NCI-H748 treated with DMSO at 0.1 percent for 48 hours (cell line): ENCODE data around the gene TSFM.
"Not testable (repeated sequence)": the region's sequence is repeated elsewhere in the genome, so short reads cannot be mapped to it uniquely, and the experiment has no call there.

Source experiments
- DNase-seq: peaks from one replicate; lab custom pipeline; 2025; lab: John Stamatoyannopoulos, UW

The TSFM gene

DNA sequence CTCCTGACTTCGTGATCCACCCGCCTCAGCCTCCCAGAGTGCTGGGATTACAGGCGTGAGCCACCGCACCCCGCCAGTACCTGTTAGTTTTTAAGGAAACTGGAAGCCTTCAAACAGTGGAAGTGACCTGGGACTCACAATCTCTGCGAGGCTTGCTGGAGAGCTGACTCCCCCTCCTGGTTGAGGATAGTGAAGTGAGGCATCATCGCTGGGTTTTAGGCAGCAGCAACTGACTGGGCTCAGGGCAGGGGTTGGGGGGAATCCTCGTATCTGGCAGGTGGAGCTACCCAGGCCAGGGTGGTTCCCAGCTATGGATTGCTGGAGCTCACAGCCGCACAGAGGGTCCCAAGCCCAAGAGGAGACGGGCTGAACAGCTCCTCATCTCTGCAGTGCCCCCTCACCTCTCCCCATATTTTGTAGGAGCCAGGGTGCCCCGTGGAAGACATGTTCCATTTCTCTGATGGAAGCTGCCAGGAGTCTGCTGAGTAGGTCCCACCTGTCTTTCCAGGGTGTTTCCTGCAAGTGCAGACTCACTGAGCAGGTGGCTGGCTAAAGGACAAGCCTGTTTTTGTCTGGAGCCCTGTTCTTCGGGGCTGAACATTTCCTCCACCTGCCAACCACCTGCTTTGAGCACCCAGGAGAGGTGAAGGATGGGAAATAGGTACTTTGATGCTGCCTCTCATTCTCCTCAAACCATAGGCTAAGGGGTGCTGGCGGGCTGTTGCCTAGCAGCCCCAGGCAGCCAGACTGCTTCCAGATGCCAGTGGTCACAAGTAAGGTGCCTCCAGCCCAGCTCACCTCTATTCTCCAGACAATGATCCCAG is 32.8 kb downstream of the TSFM start:
- no peak for DNase-seq

DNA sequence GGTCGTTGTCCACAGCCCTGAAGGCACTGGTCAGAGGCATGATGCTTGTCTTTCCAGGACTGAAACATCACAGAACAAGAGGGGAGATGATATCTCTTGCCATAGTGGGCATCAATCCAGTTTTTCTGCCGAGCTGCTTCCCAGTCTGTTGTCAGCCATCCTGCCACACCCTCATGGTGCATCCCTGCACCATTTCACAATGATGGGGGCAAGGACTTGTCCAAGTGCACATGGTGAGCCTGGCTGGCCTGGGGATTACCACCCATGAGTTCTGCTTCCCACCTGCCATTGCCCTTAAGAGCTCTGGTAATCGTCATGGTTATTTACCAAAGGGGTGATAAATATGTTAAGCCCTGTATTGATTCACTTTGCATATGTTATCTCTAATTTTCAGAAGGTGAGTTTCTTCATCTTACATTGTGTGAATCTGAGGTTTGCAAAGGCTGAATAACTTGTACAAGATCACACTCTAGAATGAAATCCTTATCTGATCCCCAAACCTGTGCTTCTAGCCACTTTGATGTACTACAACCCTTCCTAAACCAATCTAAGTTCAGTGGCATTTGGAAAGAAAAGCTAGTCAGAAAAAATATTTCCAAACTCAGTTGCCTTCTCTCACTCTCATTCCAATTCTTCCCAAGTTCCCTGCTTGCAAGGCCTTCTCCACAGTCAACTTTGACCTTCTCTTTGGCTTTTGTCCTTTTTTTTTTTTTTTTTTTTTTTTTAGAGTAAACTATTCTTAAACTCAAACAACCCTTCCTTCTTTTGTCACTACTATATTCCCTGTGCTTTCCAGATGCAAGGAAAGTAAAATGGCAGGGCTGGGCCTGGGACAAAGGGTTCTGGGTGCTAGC is 33.6 kb downstream of the TSFM start:
- DNase-seq = no peak

DNA sequence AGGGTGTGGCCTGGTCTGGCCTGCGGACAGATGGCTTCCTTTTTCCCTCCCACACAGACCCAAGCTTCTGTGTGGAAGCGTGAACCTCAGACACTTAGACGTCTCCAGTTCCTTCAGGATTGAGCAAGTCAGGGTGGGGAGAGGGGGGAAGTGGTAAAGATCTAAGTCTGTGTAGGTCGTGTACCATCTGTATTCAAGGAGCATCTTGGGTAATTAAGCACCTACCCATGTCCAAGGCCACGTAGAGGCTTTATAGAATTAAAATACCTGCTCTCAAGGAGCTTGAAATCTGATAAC is 34.2 kb downstream of the TSFM start:
- no peak for DNase-seq

GRCh38 chr12:57817261-57817989 is 34.8 kb downstream of the TSFM start:
- DNase-seq = no peak

GRCh38 chr12:57817990-57818331 is 35.4 kb downstream of the TSFM start:
- not testable (repeated sequence) for DNase-seq

DNA sequence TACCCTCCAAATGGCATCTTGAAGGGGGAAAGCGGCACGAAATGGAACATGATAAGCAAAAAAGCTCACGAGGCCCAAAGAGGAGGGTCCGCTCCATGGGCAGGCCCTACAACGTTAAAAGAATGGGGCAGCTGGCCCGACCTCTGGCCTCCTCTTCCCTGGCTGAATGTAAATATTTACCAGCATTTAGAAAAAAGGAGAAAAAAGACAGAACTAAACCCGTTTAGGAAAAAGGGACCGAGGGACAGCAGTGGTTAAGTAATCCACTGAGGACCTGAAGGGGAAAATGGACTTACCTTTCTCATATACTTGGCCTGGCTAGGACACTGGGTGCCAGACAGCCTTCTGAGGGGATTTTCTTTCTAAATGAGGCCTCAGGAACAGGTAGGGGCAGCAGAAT is 37.5 kb downstream of the TSFM start:
- not testable (repeated sequence) for DNase-seq

DNA sequence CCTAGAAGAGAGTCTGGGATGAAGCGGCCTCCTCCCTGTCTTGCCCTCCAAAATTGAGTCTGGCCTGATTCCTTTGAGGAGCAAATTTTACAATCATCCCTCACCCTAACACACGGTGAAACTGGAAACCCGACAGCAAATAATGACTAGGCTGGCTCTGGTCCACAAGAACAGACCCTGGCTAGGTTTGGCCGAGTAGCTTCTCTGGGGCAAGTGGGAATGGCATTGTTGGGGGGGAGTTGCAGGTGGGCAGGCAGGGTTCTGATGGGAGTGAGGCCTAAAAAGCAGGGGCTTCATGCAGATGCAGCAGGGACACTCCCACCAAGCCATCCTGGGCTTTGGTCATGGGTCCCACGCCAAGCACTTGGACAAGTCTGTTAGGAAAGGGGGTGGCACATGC is 38.4 kb downstream of the TSFM start:
- not testable (repeated sequence) for DNase-seq

DNA sequence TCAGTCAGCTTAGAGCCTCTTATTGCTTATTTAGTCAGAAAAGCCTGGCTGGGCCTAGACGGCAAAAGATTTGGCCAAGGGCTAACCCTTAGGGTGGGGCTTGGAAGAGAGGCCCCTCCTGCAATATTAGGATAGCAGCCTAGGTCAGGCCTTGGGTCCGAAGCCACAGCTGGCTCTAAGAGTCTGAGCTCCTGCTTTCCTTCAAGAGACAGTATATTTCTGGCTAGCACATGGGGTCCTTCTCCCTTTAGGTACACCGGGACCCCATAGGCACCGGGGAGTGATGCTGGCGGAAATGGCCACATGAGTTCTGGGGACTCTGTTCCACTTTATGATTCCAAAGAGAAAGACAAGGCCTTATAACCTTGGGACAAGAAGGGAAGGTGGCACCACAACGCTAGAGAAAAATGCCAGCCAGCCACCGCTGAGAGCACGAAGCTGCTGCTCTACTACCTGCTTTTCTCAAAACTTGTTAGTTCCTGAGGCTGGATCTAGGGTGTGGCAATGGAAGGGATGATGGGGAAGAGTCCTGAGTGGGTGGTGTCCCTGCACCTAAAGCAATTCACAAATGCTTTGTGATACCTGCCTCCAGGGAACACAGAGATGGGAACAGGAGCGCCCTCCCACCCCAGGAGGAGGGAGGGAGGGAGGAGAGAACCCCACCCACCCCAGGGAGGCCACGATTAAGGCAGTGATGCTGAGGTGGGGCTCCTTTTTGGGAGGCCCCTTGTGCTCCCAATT is 39.1 kb downstream of the TSFM start:
- DNase-seq = no peak

DNA sequence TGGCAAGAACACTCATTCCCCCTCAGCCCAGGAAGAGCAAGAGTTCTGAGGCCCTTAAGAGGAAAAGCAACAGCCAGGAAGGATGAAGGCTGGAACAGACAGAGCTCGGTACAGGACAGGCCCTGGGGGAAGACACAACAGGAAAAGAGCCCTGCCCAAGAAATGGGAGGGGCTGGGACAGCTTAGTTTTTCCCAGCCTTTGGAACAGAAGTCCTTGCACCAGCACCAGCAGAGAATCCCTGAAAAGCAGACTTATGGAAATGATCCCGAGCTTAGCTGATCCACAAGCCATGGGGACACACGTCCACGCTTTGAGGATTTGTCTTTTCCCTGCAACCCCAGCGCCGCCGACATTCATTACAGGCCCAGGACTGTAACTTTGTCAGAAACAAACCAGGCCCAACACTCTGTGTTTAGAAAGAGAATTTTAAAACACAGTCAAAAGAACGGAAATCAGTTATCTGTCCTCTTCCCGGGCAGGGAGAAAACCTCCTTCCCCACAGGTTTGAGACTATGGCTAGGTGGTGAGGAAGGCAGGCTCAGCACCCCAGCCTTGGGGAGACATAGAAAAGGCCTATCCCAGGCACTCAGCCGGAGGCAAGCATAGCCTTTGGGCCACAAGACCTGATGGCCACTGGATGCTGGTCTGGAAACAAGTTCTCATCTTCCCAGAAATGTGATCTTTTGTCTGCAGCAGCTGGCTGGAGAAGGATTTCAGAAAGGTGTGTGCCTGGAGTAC is 40.0 kb downstream of the TSFM start:
- DNase-seq = no peak

- no peak for DNase-seq
Measured at GRCh38 chr12:57823131-57823907, 40.7 kb downstream of the TSFM start.

DNA sequence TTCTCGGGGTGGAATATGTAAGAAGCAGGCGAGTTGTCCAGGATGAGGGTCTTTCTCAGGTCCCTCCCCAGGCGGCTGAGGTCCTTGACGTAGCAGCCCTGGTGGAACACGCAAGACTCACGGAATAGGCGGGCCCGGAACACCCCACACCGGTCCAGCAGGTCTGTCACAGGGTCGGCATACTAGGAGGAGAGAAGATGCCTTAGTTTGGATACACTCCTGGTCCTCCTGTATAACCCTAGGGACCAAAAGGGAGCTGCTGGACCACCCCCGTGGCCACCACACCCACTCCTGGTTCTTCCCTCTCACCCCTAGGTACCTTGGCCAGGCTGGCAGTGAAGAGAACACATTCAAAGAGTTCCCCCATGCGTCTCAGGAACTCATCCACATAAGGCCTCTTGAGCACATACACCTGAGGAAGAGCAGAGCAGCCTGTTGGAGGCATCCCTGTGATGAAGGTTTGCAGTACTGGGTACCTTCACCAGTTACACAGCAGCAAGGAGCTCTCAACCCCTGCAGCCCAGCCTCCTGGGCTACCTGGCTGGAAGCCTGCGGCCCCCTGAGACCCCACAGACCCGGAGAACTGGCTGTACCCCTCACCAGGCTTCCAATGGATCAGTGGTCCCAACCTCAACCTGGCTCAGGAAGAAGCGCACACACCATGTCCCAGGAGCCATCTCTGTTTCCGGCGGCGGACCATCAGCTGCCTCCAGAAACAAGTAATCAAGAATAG is 41.5 kb downstream of the TSFM start:
- no peak for DNase-seq

DNA sequence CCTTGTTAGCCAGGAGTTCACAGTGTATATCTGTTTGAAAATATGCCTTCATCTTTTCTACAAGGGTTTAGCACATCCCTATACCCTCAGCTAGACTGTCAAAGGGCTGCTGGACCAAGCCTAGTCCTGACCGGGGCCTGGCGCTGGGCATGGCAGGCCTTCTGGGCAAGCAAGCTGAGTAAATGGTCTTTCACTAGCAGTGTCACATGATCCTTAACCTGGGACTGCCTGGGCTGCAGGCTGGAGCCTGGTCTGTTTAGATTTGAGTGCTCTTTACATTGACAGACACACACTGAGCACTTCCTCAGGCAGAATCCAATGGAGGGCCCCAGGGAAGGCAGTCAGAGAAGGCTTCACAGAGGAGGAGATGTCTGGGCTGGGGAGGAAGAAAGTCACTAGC is 42.9 kb downstream of the TSFM start:
- DNase-seq = no peak

GRCh38 chr12:57826400-57826799 is 43.8 kb downstream of the TSFM start:
- no peak for DNase-seq

DNA sequence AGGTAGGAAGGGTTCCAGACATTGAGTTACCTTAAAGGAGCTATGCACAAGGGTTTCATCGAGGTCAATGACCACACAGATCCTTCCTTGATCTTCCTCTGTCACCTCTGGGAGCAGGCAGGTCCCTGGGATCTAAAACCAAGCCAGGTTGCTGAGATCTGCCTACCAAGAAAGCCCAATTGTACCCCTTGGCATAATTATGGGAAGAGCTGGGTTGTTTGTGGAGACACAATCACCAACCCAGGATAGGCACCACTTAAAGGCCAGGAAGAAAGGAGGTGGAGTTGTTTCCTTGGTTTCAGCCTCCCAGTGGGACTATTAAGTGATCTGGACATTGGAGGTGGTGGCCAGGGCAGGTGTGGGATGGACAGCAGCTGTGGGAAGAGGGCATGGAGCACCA is 44.4 kb downstream of the TSFM start:
- no peak for DNase-seq

GRCh38 chr12:57829025-57829777 is 46.6 kb downstream of the TSFM start:
- no peak for DNase-seq

DNA sequence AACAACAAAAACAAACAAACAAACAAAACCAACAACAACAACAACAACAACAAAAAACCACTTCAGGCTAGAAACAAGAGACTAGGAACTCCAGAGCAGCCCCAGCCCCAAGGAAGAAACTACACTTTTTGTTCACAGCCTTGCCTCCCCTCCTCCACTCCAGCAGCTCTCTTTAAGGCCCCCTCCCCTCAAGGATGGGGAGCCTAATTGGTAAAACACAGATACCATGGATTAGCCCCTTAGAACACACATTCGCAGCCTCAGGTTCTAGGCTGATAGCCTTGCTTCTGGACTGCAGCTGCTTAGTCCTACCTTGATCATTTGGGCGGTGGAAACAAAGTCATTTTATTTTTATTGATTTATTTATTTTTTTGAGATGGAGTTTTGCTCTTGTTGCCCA is 47.8 kb downstream of the TSFM start:
- no peak for DNase-seq

GRCh38 chr12:57832966-57833365 is 50.4 kb downstream of the TSFM start:
- DNase-seq = no peak

DNA sequence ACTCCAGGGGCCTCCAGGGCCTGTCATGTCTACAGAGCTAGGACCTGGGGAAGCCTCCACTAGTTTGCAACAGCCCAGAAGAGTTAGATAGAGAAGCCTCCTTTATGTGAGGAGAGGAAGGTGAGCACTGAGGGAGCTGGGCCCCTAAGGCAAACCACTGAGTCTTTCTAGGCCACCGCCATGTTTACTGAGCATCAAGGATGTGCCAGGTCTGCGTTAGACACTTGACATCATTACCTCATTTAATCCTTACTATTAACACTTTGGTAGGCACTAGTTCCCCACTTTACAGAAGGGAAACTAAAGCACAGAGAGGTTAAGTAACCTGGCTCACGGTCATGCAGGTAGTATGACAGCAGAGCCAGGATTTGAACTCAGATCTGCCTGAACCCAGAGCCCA is 51.1 kb downstream of the TSFM start:
- no peak for DNase-seq
